COLO668 (cell line): Measurements from ENCODE around the gene SPIB.
"Not testable (repeated sequence)": the region's sequence is repeated elsewhere in the genome, so short reads cannot be mapped to it uniquely, and the experiment has no call there.

ENCODE experiments used
- DNase-seq: peaks from one replicate; lab custom pipeline; 2025; ENCODE audit not compliant: unreplicated experiment; lab: John Stamatoyannopoulos, UW

SPIB gene

GRCh38 chr19:50435221-50435620 lies 16.5 kb downstream of the SPIB start:
- no peak for DNase-seq

- DNase-seq, result no peak
These were observed 16.9 kb downstream of the SPIB start for GRCh38 chr19:50435627-50436026.

GRCh38 chr19:50437862-50438449 lies 19.2 kb downstream of the SPIB start:
- no peak for DNase-seq

- DNase-seq, result not testable (repeated sequence)
These were observed 20.4 kb downstream of the SPIB start for GRCh38 chr19:50439130-50439529.

- no peak for DNase-seq
These were observed 25.3 kb downstream of the SPIB start for GRCh38 chr19:50444059-50444458.

- DNase-seq, result no peak
These were observed 28.3 kb downstream of the SPIB start for GRCh38 chr19:50447053-50447452.

GRCh38 chr19:50447750-50448149 lies 29.0 kb downstream of the SPIB start:
- no peak for DNase-seq

GRCh38 chr19:50449236-50449899 lies 30.6 kb downstream of the SPIB start:
- DNase-seq, result peak; percentile 18

GRCh38 chr19:50450369-50451222 lies 31.9 kb downstream of the SPIB start:
- no peak for DNase-seq

GRCh38 chr19:50451223-50451534 lies 32.4 kb downstream of the SPIB start:
- no peak for DNase-seq

- DNase-seq, result no peak
These were observed 34.5 kb downstream of the SPIB start for GRCh38 chr19:50453243-50453642.

- DNase-seq, result no peak
These were observed 37.3 kb downstream of the SPIB start for GRCh38 chr19:50455992-50456391.

GRCh38 chr19:50457300-50457699 lies 38.6 kb downstream of the SPIB start:
- DNase-seq, result no peak

GRCh38 chr19:50458396-50459066 lies 39.8 kb downstream of the SPIB start:
- no peak for DNase-seq

GRCh38 chr19:50459067-50459456 lies 40.3 kb downstream of the SPIB start:
- DNase-seq, result no peak

- no peak for DNase-seq
These were observed 40.9 kb downstream of the SPIB start for GRCh38 chr19:50459638-50460037.

- no peak for DNase-seq
These were observed 41.5 kb downstream of the SPIB start for GRCh38 chr19:50460161-50460765.

GRCh38 chr19:50461066-50461875 lies 42.5 kb downstream of the SPIB start:
- peak; percentile 59 for DNase-seq

GRCh38 chr19:50462970-50463369 lies 44.2 kb downstream of the SPIB start:
- DNase-seq, result no peak

GRCh38 chr19:50464348-50464747 lies 45.6 kb downstream of the SPIB start:
- DNase-seq, result no peak
